Transverse colon (tissue), 3 donors: ENCODE data around the gene CCDC24.

ENCODE experiments used
- CTCF ChIP-seq, 5 experiments: fragments of 200-600 bp in 3 of 5; fragments of 450-650 bp in 2 of 5; sonication (generic) in 3 of 5; IDR thresholded peaks; 1 replicate in 2 of 5; 2 replicates in 3 of 5; pipeline ENCODE4 v1.5.1; 2016 to 2017; ENCODE audit warnings: antibody characterized with exemption in 5 of 5, inconsistent platforms in 3 of 5, mild to moderate bottlenecking in 2 of 5, moderate library complexity in 1 of 5
- EP300 ChIP-seq: sonication (generic); formaldehyde crosslinking; IDR thresholded peaks from one replicate; pipeline ENCODE4 v1.6.1; 2017; ENCODE audit warnings: antibody characterized with exemption, low read depth
- POLR2A ChIP-seq: fragments of 450-650 bp; IDR thresholded peaks from one replicate; pipeline ENCODE4 v1.6.1; 2016; ENCODE audit warnings: antibody characterized with exemption, mild to moderate bottlenecking, moderate library complexity

DNA sequence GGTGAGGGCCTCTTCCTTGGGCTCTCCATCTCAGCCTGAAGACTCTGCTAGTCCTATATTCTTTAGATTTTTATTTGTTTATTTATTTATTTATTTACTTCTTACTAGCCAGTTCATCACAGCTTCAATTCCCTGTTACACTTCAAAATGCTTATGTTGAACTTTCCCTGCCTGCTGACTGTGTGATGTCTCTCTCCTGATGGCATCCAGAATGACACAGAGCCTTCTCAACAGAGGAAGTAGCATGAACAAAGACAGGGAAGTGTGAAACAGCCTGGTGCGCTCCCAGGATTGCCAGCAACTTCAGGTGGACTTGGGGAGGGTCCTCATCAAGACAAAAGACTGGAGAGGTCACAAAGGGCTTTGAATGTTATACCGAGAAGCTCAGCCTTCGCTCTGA, 49.0 kb upstream of the CCDC24 start:
- no peak for TF ChIP-seq CTCF (IDR thresholded peaks at IDR 0.05)
- no peak for TF ChIP-seq EP300
- TF ChIP-seq POLR2A: no peak
